Right lobe of liver (tissue), 4 donors: ENCODE results near the gene ITPR1.

Source experiments
- CTCF ChIP-seq, 4 donors: fragments of 200-600 bp in 3 of 4; fragments of 450-650 bp in 1 of 4; IDR thresholded peaks; one replicate each; pipeline versions ENCODE4 v1.5.1 to v1.8.0; 2016 to 2022; ENCODE audit warnings: antibody characterized with exemption in 4 of 4, mild to moderate bottlenecking in 2 of 4
- POLR2A ChIP-seq: fragments of 450-650 bp; IDR thresholded peaks from one replicate; pipeline ENCODE4 v1.6.1; 2017; ENCODE audit warnings: antibody characterized with exemption, mild to moderate bottlenecking
- donor health status: DM: no; HTN: no; CAD: no.
- donor health status: DM: no; HTN: no; CAD: no.
- donor health status: DM: no; HTN: yes; CAD: no.

DNA sequence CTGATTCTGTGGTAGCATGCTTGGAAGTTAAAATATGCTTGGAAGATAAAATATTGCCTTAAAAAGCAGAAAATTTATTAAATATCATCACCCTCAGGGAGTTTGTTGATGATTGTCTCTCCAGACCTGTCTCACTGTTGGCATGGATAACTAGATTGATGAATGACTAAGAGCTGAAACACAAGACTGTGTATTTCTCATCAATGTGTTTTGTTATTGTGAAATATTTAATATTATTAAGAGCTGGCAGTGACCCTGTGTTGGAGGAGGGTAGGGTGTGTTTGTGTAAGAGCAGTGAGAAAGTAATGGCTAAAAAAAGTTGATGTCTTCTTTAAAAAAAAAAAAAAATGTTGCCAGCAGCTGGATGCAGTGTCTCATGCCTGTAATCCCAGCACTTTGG is 82.2 kb downstream of the ITPR1 start:
- TF ChIP-seq CTCF (IDR thresholded peaks at IDR 0.05), result no peak
- TF ChIP-seq POLR2A, result no peak
